ENCODE data around the gene CDKN2AIP.

DNA sequence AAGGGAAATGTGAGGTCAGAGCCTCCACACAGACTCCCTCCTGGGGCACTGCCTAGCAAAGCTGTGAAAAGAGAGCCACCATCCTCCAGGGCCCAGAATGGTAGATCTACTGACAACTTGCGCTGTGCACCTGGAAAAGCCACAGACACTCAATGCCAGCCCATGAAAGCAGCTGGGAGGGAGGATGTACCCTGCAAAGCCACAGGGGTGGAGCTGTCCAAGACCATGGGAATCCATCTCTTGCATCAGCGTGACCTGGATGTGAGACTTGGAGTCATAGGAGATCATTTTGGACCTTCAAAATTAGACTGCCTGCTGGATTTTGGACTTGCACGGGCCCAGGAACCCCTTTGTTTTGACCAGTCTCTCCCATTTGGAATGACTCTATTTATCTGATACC lies 22.8 kb downstream of the CDKN2AIP start:
- TF ChIP-seq CTCF (conservative IDR thresholded peaks at IDR 0.05 in 1 of 2, IDR thresholded peaks at IDR 0.05 in 1 of 2; ENCODE audit: extremely low read depth in 1 of 2, insufficient read depth in 1 of 2, low read depth in 1 of 2, low read length in 2 of 2) (no peak), EZH2 (IDR thresholded peaks at IDR 0.05; ENCODE audit: borderline replicate concordance, low read length) (no peak)

All from mammary epithelial cell (primary cell).